ENCODE results near the gene NUDCD2.
A peak's percentile ranks its signal among the peaks of the same experiment; 100 is the strongest.

The NUDCD2 gene

GRCh38 chr5:163444526-163444925 lies 15.4 kb downstream of the NUDCD2 start:
- no peak overlapping the region for H3K4me3 ChIP-seq (replicated peaks; ENCODE audit: low read depth, low read length)
- no peak for TF ChIP-seq CTCF (IDR thresholded peaks at IDR 0.05; ENCODE audit: insufficient read depth, low read length, poor library complexity, severe bottlenecking)
- H3K36me3 ChIP-seq (ENCODE audit: control insufficient read depth, insufficient read depth, low read length): peaks cover 6% of the 10 kb centered on the region
- H3K27me3 ChIP-seq (replicated peaks; ENCODE audit: control insufficient read depth, insufficient read depth, low read length): no peaks in the 10 kb centered on the region
- no peak for DNase-seq (ENCODE audit: extremely low read depth, insufficient read length)

DNA sequence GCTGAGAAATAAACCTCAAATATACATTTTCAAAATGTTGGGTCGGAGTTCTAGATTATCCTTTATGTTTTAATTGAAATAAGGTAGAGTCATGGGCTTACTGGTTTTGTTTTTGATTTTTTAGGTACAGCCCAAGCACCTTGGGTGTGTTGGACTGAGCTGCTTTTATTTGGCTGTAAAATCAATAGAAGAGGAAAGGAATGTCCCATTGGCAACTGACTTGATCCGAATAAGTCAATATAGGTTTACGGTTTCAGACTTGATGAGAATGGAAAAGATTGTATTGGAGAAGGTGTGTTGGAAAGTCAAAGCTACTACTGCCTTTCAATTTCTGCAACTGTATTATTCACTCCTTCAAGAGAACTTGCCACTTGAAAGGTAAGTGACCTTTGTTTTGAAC lies 18.9 kb downstream of the NUDCD2 start:
- no peak for DNase-seq (ENCODE audit: extremely low read depth, insufficient read length)
- H3K36me3 ChIP-seq (ENCODE audit: control insufficient read depth, insufficient read depth, low read length): peaks cover 6% of the 10 kb centered on the region
- no peak for TF ChIP-seq CTCF (IDR thresholded peaks at IDR 0.05; ENCODE audit: insufficient read depth, low read length, poor library complexity, severe bottlenecking)
- no peak overlapping the region for H3K4me3 ChIP-seq (replicated peaks; ENCODE audit: low read depth, low read length)
- H3K27me3 ChIP-seq (replicated peaks; ENCODE audit: control insufficient read depth, insufficient read depth, low read length): no peaks in the 10 kb centered on the region

- DNase-seq (ENCODE audit: extremely low read depth, insufficient read length): no peak
- peak overlapping the region; percentile 96 for H3K4me3 ChIP-seq (replicated peaks; ENCODE audit: low read depth, low read length)
- peaks cover 4% of the 10 kb centered on the region for H3K36me3 ChIP-seq (ENCODE audit: control insufficient read depth, insufficient read depth, low read length)
- no peaks in the 10 kb centered on the region for H3K27me3 ChIP-seq (replicated peaks; ENCODE audit: control insufficient read depth, insufficient read depth, low read length)
- TF ChIP-seq CTCF (IDR thresholded peaks at IDR 0.05; ENCODE audit: insufficient read depth, low read length, poor library complexity, severe bottlenecking): no peak
Measured at GRCh38 chr5:163439092-163439425, 20.8 kb downstream of the NUDCD2 start.

DNA sequence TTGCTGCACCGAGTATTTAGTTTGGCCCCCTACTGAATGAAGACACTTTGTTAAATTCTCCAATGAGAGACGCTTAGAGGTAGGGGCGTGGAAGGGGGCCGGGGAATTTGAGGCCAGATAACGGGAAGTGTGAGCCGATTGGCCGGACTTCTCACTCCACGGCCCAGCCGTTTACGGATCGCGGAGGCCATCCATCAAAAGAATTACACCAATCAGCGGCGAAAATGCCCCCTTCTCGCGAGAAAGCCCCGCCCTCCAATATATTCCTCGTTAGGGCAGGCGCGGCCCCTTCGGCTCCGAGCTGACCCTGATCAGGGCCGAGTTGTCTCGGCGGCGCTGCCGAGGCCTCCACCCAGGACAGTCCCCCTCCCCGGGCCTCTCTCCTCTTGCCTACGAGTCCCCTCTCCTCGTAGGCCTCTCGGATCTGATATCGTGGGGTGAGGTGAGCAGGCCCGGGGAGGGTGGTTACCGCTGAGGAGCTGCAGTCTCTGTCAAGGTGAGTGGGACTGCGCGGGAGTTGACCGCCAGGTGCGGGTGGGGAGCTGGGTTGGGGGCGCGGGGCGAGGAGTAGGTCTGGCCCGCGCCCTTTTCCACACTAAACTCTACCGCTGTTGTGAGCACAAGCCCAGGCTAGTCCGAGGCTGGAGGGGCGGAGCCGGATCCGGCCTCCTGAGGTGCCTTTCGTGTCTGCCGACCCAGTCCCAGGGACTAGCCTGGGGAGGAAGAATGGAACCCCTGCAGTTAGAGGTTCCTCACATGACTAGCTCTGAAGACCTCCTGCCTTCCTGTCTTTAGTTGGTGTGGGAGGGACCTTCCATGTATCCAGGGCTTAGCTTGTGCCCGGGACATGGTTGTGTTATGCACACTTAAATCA lies 22.4 kb downstream of the NUDCD2 start, which contains the start of gene CCNG1:
Gene CCNG1, plus strand, starts transcription at position 287 of the 874 bp plus-strand sequence. CDS start 1,662 bp downstream, outside the sequence.
- no peak for TF ChIP-seq CTCF (IDR thresholded peaks at IDR 0.05; ENCODE audit: insufficient read depth, low read length, poor library complexity, severe bottlenecking)
- Histone ChIP-seq H3K27me3 (replicated peaks; ENCODE audit: control insufficient read depth, insufficient read depth, low read length) (no peaks in the 10 kb centered on the region), H3K4me3 (replicated peaks; ENCODE audit: low read depth, low read length) (peak within 1 kb of the TSS; percentile 96), H3K36me3 (ENCODE audit: control insufficient read depth, insufficient read depth, low read length) (peaks cover 4% of the 10 kb centered on the region)
- peak; percentile 88 for DNase-seq (ENCODE audit: extremely low read depth, insufficient read length)

- TF ChIP-seq CTCF (IDR thresholded peaks at IDR 0.05; ENCODE audit: insufficient read depth, low read length, poor library complexity, severe bottlenecking): no peak
- Histone ChIP-seq H3K4me3 (replicated peaks; ENCODE audit: low read depth, low read length) (peak overlapping the region; percentile 59), H3K36me3 (ENCODE audit: control insufficient read depth, insufficient read depth, low read length) (peaks cover 2% of the 10 kb centered on the region), H3K27me3 (replicated peaks; ENCODE audit: control insufficient read depth, insufficient read depth, low read length) (no peaks in the 10 kb centered on the region)
- no peak for DNase-seq (ENCODE audit: extremely low read depth, insufficient read length)
Measured at GRCh38 chr5:163437011-163437308, 22.9 kb downstream of the NUDCD2 start.
